GOT3 (cell line): Measurements from ENCODE around the gene CERS5.

Experiments
- DNase-seq: peaks from one replicate; lab custom pipeline; 2025; ENCODE audit warnings: mixed read lengths; lab: John Stamatoyannopoulos, UW

The CERS5 gene, protein sequence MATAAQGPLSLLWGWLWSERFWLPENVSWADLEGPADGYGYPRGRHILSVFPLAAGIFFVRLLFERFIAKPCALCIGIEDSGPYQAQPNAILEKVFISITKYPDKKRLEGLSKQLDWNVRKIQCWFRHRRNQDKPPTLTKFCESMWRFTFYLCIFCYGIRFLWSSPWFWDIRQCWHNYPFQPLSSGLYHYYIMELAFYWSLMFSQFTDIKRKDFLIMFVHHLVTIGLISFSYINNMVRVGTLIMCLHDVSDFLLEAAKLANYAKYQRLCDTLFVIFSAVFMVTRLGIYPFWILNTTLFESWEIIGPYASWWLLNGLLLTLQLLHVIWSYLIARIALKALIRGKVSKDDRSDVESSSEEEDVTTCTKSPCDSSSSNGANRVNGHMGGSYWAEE

DNA sequence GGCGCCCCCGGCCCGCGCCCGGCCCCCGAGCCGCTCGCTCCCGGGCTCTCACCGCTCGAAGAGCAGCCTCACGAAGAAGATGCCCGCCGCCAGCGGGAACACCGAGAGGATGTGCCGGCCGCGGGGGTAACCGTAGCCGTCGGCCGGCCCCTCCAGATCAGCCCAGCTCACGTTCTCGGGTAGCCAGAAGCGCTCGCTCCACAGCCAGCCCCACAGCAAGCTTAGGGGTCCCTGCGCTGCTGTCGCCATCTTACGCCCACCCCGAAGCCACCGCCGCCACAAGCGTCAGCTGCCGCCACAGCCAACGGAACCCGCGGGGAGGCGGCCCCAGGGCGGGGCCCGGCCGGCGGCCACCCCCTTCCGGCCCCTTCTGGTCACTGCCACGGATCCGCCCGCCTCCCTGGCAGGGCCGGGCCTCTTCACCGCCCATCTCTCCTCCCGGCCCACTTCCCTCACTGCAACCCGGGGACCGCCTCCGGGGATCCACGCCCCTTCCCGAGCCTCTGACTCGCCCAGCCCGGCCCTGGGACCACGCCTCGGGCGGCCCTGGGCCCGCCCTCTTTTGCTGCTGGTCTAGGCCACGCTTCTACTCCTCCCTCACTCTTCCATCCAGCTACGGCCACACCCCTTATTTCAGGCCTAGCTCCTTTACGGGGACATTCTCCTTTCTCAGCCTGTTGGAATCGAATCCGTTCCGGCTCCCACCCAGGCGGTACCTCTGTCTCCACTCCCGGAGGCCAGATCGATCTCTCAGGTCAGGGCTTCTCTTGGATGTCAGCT is at the start of gene CERS5:
Gene CERS5 (minus strand): TSS at position 321 of the 780 bp plus-strand sequence. CDS start 72 bp downstream, at position 249.
- DNase-seq = peak; percentile 93

DNA sequence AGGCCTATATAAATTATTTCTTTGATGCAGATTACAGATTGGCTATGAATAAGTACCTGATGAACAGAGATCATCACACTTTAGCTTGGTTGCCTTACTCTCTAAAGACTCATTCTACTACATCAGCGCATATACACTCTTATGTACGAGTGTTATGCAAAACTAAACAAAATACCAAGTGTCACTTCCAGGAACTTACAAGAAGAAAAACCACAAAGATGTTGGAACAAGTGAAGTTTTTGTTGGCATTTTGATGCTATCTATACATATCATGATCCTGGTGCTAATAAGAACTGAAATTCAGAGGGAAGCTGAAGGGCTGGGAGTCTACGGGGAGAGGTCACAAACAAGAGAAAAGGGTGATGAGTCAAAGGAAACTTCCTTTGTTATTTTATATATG is 47.9 kb upstream of the CERS5 start:
- DNase-seq = no peak

DNA sequence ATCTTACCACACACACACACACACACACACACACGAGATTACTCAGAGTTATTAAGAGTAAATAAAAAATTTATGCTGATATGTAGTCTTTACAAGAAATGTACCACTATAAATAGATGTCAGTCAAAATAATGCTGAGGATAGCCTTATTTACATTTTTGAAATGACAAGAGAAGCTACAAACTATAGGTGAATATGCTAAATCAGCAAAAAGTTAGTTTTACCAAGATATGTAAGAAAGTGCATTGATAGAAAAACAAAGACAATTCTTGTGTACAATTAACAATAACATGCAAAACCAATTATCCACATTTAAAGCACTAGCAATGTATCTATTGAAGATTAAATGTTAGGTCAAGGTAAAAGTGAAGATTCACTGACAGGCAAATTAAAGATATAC is 46.8 kb upstream of the CERS5 start:
- no peak for DNase-seq

DNA sequence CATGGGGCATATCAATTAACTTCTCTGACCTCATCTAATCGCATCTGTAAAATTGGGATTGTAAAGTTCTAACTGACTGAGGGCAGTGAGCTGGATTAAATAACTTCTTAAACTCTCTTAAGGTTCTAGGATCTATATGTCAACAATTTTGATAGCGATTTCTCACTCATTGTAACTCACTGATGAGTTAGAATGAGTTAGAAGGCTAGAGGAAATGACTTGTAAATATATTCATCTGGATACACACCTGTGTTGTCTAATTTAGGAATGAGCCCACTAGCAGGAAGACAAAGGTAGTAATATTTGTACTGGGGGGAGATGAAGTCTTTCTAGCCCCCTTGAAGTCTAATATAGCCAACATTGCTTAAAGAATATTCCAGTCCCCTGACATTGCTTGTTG is 46.3 kb upstream of the CERS5 start:
- DNase-seq = no peak

DNA sequence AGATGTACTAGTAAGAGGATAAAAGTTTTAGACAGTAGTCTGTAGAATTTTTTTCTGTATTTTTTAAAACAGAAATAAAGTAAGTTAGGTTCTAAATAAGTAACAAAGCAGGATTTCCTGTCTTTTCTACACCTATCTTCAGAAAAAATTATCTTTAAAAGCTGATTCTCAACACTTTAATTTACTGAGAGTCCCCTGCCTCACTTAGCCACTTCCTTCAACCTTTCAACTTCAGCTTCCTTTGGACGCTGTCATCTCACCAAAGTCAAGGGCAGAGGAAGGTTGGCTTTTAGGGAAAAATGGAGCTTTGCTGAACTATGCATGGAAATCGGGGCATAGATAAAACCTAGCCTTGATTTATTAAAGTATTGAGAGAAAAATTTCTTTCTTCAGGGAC is 44.9 kb upstream of the CERS5 start:
- no peak for DNase-seq

DNA sequence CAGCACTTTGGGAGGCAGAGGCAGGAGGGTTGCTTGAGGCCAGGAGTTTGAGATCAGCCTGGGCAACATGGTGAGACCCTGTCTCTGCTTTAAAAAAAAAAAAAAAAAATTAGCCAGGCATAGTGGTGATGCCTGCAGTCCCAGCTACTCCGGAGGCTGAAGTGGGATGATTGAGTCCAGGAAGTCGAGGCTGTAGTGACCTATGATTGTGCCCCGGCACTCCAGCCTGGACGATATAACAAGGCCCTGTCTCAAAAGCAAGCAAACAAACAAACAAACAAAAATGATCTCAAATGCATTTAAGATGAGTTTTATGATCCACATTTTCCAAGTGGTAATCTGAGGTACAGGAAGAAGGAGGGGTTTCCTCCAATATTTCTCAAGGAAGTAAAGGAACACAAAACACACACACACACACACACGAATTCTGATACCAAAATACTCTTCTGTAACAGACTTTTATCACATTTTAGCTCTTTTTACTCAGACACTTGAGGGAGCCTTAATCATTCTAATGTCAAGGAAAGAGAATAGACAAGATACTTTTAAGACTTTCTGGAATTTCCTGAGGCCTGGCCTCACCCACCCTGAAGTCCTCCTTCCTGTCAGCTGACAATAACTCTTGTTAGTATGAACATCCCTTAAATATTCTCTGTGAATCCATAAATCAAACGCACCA is 44.4 kb upstream of the CERS5 start:
- no peak for DNase-seq

DNA sequence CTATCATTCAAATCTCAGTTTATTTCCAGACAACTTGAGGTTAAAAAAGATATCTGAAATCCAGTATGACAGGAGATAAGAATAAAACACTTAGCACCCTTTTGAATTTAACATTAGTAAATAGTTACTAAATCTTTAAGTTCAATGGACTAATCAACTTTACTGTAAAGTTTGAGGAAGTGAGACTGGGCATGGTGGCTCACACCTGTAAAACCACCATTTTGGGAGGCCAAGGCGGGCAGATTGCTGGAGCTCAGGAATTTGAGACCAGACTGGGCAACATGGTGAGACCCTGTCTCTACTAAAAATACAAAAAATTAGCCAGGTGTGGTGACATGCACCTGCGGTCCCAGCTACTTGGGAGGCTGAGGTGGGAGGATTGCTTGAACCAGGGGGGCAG is 40.3 kb upstream of the CERS5 start:
- no peak for DNase-seq

DNA sequence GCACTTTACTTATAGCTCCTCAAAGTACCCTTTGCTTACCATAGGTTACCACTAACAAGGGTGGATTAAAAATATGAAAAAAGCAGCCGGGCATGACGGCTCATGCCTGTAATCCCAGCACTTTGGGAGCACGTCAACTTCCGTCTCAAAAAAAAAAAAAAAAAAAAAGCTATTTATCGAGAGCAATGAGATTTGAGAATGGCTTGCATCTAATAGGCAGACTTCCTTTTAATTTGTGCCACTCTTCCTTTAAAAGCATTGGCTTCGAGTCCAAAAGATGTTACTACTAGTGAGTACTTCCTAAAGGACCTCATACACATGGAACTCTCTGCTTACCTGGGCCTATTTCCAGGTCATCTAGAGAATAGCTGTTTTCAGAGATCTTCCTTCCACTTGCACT is 38.5 kb upstream of the CERS5 start:
- no peak for DNase-seq

DNA sequence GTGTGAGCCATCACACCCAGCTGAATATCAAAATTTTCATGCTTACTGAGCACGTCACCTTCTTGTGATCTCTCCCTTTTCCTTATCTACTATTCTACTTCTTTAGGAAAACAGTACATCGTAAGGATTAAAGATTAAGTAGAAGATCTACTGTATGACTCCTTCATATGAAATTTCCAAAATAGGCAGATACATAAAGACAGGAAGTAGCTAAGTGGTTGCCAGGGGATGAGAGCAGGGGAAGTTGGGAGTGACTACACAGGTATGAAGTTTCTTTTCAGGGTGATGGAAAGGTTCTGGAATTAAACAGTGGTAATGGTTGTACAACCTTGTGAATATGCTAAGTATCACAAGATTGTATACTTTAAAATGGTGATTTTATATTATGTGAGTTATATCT is 36.5 kb upstream of the CERS5 start:
- DNase-seq = no peak

DNA sequence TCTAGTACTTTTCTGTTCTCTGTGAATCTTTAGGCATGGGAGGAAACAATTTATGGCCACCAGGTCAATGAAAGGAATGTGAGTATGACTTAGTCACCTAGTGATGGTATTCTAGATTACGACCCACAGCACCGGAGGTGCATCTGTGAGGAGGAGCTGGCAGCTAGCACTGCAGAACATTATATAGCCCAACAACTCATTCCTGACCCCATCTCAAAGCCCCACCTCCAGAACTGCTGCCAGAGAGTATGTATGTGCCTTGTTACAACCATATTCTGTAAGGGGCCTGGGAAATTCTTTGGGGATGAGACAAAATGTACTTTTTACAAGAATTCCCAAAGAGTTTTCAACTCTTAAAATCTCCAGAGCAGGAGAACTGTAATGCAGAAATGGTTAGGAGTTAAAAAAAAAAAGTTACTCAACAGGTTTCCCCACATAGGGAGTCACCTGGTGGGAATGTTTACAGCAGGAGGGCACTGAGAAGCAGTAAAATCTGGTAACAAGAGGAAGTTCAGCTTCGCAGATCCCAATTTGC is 34.9 kb upstream of the CERS5 start:
- no peak for DNase-seq

DNA sequence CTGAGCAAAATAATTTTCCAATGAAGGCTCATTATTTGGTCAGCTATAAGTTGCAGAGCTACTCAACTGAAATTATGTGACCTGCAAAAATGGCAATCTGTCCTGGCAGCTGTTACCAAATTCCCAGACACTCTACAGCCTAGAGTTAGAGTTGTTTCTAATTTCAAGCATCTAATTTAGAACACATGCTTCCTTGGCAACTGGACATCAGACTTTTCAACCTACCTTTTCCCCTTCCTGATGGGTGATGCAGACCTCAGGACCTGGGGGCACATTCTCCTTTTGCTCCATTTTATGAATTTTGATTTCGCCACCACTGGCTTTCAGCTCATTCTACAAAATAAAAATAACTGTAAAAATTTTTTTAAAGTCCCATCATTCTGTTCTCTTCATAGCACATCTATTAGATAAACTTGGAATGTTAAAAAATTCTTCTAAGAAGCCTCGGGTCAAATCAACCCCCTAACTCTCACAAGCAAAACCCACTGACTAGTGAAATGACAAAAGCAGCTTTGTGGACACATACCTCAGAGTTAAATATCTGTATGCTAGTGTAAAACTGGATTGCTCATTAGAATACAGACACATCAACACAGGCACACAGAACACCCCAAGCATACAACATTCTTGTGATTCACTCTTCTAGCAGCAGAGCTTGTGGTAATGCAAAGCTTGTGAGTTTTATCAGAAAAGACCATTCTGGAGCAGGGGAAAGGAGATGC is 33.5 kb upstream of the CERS5 start:
- no peak for DNase-seq

DNA sequence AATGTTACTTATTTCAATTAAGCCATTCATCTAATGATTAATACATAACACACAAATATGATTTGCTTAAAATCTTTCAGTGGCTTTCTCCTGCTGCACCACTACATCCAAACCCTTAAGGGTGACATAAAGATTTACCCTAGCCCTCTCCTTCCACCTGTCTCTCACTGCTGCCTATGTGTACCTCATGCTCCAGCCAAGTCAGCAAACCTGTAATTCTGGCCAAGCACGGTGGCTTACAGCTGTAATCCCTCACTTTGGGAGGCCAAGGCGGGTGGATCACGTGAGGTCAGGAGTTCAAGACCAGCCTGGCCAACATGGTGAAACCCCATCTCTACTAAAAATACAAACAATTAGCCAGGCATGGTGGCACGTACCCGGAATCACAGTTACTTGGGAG is 31.7 kb upstream of the CERS5 start:
- DNase-seq = no peak

DNA sequence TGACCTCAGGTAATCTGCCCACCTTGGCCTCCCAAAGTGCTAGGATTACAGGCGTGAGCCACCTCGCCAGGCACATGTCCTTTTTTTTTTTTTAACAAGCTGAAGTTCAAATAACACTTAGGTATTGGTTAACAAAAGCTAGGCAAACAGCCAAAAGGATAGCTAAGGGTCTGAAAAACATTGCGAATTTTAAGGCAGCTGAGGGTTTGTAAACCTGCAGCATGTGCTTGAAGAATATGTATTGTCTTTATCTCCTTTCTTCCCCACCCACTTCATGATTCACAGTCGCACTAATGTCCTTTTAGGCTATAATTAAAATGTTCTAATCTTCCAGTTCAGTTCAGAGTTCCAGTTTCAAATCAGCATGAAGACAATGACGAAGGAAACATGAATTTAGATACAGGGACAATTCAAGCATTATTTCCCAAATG is 30.1 kb upstream of the CERS5 start:
- DNase-seq = no peak

DNA sequence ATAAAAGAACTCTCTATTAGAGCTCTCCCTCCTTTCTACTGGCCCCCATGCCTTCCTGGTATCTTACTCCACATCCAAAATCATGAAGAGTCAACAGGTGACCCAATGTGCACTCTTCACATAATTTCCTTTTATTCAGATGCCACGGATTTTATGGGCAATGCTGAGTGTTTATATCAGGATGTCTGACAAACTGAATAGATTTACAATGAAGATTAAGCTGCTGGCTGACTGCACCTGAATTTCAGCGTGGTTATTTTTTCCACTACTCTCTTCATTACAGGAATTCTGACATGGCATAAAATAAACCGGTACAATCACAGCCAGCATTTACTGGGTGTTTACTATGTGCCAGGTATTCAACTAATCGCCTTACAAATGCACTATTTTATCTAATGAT is 29.4 kb upstream of the CERS5 start:
- DNase-seq = no peak

DNA sequence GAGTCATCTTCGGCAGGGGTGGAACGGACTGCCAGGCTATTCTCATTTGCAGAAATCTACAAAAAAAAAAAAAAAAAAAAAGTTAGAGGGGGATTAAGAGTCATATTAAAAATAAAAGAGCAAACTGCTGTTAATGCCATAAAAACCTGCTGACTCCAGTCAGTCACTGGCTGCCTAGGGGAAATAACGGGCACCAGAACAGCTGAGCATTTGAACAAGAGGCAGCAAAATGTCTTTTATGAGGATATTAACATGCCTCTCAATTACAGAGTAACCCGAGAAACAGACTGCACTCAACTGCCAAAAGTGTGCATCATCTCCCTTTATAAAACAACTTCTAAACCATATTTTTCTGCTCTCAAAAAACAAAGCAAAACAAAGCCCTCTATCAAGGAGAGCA is 28.7 kb upstream of the CERS5 start:
- DNase-seq = no peak

DNA sequence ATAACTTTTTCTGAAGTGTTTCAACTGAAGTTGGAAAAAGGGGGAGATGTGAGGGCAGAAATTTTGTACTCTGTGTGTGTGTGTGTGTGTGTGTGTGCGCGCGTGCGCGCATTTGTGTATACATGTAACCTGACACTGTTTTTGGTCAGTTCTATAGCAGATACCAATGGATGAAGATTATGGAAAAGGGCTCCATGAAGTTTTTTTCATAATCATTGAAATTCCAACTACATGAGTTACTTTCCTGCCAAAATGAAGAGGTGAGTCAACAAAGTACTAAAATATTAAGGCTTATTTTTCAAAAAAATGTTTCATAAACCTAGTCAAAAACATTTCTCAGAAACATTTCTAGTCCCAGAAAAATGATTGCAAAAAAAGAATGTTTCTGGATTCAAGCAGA is 25.7 kb upstream of the CERS5 start:
- DNase-seq = no peak

DNA sequence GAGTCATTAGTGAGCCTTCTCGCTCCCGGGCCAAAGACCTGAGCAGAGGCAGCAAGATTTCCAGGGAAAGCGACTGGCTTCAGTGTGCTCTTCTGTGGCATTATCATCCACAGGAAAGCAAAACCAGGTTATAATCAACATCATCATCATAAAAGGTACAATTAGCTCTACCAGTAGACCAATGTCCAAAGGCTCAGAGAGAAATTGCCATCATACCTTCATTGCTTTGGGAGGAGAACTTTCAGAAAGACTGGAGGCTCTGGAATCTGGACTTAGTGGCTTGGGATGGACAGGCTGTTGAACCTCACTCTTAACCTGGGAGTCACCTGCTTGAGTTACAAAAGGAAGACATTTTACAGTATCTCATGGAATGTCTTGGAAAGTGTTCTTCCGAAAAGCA is 25.1 kb upstream of the CERS5 start:
- no peak for DNase-seq

DNA sequence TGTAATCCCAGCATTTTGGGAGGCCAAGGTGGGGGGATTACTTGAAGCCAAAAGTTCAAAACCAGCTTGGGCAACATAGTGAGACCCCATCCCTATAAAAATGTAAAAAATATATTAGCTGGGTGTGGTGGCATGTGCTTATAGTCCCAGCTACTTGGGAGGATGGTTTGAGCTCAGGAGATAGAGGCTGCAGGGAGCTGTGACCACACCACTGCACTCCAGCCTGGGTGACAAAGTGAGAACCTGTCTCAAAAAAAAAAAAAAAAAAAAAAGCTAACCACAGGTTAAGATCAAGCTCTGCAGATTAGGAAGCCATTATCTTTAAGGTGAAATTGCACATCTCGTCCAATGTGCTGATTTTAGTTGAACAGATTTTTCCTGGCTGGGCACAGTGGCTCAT is 23.7 kb upstream of the CERS5 start:
- DNase-seq = no peak

DNA sequence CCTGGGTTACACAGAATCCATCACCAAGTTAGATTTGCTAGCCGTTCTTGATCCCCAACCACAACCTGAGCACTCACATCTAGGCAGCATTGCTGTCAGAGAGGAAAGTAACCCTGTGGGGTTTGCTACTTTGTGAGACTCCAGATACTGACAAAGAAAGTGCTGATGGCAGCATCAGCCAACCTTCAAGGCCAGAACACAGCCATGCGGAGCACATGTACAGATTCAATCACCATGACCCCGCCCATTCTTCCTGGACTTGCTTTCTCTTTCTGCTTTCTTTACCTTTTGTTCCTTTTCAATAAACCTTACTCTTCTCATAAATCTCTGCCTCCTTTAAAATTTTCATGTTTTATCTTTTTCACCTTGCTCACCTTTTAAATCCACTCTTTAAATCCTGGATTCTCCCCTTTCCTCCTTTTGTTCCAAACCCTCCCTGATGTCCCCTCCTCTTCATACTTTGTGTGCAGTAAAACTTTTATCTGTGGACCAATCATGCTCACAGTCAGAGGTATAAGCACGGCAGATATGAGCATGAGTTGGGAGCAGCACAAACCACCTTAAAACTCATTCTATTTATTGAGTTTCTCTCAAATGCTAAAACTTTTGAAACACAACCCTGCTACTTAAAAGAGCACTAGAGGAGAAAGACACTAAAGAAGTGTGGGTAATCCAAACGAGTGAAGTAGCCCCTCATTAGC is 21.9 kb upstream of the CERS5 start:
- no peak for DNase-seq

DNA sequence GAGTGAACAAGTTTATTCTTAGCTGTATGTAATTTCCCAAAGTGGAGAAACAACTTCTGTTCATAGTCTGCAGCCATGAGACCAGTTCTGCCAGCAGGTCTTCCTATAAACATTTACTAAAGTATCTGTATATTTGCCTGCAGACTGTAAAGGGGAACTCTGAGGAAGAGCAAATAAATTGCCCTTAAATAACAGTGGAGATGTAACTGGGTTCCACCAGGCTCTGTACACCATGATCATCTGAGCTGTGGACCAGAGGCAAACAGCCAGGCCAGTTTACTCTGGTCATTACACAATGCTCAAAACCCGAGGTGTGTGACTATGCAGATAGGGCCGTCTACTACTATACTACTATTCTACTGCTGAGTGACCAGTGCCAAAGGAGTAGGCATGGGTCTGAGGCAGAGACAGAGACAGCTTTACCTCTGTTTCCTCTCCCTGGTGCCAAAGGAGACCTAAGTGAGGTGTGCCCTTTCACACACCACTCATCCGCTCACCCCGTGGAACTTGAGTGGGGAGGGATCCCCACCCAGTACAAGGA is 21.1 kb upstream of the CERS5 start:
- DNase-seq = no peak
